HG03135 (cell line): ENCODE results near the gene HGFAC.
"Not testable (repeated sequence)": the region's sequence is repeated elsewhere in the genome, so short reads cannot be mapped to it uniquely, and the experiment has no call there.

ENCODE experiments used
- ATAC-seq: cut with Tn5 transposase; IDR thresholded peaks from one replicate; pipeline ENCODE4 v1.9.1; 2021; ENCODE audit warnings: mild to moderate bottlenecking, moderate library complexity; ENCODE audit not compliant: unreplicated experiment

The HGFAC gene

GRCh38 chr4:3440011-3440410 lies 1.8 kb upstream of the HGFAC start:
- no peak for ATAC-seq

DNA sequence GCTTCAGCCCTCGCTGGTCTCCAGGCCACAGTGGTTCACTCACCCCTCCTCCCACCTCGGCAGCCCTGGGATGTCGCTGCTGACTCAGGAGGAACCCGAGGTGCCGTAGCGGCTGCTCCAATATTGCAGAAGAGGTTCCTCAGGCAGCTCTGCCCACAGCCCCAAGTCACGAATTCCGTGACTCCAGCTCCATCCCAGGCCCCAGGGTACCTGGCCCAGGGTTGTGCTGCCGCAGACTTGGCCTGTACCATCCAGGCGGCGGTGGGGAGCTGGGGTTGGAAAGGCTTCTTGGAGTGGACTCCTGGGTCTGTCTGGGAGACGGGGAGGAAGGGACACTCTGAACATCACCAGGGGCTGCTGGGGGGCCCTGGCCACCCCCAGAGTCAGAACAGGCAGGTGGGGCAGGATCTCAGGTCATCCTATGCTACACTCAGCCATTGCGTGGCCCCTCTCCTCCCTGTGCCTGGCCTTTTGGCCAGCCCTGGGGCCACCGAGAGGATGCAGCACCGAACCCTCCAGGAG lies 728 bp upstream of the HGFAC start:
- ATAC-seq: no peak

DNA sequence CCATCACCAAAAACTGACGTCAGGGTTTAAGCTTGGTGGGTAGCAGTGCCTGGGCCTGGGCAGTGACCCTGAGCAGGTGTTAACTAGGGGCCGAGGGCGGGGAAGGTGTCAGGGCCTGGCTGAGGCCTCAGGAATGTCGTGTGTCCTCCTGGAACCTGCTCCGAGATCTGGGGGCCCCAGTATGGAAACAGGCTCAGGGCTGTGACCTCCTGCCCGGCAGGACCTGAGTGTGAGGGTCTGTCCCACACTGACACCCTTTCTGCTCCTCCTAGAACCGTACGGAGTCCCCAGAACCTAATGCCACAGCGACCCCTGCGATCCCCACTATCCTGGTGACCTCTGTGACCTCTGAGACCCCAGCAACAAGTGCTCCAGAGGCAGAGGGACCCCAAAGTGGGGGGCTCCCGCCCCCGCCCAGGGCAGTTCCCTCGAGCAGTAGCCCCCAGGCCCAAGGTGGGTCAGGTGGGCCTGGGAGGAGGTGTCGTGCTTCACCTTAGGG lies 741 bp downstream of the HGFAC start:
- no peak for ATAC-seq

GRCh38 chr4:3442959-3443749 lies 1.4 kb downstream of the HGFAC start:
- peak; percentile 50 for ATAC-seq

GRCh38 chr4:3443750-3444309 lies 2.1 kb downstream of the HGFAC start:
- ATAC-seq: no peak

GRCh38 chr4:3444351-3445110 lies 2.8 kb downstream of the HGFAC start:
- ATAC-seq: no peak

DNA sequence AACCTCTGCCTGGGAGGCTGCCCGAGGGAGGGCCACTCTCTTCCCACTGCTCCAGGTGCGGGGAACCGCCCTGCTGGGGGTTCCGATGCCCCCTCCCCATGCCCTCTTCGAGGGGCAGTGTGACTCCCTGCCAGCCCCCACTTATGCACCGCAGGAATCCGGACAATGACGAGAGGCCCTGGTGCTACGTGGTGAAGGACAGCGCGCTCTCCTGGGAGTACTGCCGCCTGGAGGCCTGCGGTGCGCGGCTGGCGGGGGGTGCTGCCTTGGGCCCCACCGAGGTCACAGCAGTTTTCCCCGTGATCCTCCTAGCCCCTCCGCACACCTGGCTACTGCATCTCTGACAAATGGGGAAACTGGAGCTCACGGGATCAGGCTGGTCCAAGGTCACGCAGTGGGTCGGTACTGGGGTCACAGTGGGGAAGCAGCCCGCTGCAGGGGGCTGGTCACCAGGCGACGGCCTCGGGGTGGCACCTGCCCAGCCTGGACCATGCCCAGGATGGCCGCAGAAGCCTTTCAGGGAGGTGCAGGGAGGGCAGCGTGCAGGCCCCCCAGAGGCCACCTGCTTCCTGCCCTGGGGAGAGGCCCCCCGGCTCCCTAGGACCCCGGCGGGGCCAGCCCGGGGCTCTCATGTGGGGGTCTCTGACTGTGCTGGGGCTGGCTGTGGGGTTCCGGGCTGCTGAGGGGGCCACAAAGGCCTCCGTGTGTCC lies 3.5 kb downstream of the HGFAC start:
- ATAC-seq: no peak

DNA sequence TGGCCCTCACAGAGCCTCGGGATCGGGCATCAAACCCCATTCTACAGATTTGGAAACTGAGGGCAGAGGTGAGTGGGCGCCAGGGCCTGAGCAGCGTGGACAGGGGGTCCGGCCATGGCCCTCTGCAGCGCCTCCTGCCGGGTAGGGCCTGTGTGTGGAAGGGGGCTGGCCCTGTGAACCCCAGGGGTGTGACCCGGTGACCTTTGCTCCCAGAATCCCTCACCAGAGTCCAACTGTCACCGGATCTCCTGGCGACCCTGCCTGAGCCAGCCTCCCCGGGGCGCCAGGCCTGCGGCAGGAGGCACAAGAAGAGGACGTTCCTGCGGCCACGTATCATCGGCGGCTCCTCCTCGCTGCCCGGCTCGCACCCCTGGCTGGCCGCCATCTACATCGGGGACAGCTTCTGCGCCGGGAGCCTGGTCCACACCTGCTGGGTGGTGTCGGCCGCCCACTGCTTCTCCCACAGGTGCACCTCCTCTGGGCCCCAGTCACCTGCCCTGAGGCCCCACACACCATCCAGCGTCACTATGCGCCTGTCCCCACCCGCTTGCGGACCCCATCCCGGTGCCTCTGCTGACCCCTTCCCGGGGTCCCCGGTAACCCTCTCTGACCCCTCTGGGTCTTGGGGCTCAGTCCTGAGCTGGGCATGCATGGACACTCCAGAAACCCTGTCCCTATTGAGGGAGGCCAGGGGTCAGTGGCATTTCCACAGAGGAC lies 4.2 kb downstream of the HGFAC start:
- no peak for ATAC-seq

DNA sequence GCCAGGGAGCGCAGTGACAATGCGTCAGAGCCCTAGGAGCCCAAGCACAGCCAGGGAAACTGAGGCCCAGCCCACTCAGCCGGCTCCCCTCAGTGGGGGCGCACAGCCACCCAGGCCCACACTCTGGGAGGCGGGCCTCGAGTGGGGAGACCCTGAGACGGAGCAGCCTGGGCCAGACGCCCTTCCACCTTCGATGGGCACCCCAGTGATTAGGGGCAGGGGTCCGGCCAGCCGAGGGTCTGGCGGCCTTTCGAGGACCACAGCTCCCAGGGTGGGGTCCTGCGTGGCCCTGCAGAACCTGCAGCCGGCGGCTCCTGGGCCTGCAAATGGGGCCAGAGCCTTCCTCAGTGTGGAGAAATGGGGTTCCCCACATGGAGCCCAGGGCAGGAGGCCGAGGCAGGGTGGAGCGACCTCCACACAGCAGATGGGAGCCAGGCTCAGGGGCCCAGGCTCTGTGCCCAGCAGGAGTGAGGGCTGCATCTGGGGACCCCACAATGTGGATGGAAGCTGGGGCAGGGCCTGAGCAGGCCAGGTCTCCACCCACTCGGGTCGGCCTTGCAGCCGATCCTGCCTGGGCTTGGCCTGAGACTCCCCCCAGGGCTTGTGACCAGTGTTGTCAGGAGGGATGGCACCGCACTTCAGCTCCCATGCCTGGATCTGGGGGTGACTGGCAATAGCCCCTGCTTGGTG lies 5.0 kb downstream of the HGFAC start:
- ATAC-seq: no peak

DNA sequence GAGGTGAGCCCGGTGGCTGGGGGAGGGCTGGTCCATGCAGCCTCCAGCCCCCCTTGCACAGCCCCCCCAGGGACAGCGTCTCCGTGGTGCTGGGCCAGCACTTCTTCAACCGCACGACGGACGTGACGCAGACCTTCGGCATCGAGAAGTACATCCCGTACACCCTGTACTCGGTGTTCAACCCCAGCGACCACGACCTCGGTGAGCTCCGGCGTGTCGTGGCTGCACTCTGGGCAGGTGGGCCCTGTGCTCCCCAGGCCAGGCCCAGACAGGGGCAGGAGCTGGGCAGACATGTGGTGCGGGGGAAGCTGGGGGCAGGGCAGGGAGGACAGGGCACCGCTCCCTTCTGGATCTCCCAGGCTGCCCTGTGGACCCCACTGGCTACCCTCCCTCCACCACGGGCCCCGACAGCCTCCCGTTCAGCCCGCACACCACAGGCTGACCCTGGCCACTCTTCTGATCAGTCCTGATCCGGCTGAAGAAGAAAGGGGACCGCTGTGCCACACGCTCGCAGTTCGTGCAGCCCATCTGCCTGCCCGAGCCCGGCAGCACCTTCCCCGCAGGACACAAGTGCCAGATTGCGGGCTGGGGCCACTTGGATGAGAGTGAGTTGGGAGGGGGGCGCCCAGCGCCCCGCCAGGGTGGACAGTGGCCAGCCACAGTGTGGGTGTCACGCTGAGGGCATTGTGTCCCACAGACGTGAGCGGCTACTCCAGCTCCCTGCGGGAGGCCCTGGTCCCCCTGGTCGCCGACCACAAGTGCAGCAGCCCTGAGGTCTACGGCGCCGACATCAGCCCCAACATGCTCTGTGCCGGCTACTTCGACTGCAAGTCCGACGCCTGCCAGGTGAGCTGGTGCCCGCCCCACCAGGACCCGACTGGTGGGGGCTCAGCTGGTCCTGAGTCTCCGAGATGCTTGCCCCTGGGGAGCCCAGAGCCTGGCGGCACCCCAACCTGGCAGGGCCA lies 5.9 kb downstream of the HGFAC start:
- no peak for ATAC-seq

DNA sequence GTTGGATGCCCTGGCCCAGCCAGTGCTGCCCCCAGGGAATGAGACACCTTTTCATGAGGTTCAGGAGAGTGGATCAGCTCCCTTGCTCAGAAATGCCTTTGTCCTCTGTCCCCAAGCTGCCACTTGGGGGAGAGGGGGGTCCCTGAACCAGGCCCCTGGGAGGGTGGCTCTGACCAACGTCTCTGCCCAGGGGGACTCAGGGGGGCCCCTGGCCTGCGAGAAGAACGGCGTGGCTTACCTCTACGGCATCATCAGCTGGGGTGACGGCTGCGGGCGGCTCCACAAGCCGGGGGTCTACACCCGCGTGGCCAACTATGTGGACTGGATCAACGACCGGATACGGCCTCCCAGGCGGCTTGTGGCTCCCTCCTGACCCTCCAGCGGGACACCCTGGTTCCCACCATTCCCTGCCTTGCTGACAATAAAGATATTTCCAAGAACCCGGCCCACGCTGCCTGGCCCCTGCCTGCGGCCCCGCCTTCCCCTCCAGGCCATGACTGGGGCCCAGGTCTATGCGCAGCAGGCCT lies 7.3 kb downstream of the HGFAC start:
- ATAC-seq: no peak

DNA sequence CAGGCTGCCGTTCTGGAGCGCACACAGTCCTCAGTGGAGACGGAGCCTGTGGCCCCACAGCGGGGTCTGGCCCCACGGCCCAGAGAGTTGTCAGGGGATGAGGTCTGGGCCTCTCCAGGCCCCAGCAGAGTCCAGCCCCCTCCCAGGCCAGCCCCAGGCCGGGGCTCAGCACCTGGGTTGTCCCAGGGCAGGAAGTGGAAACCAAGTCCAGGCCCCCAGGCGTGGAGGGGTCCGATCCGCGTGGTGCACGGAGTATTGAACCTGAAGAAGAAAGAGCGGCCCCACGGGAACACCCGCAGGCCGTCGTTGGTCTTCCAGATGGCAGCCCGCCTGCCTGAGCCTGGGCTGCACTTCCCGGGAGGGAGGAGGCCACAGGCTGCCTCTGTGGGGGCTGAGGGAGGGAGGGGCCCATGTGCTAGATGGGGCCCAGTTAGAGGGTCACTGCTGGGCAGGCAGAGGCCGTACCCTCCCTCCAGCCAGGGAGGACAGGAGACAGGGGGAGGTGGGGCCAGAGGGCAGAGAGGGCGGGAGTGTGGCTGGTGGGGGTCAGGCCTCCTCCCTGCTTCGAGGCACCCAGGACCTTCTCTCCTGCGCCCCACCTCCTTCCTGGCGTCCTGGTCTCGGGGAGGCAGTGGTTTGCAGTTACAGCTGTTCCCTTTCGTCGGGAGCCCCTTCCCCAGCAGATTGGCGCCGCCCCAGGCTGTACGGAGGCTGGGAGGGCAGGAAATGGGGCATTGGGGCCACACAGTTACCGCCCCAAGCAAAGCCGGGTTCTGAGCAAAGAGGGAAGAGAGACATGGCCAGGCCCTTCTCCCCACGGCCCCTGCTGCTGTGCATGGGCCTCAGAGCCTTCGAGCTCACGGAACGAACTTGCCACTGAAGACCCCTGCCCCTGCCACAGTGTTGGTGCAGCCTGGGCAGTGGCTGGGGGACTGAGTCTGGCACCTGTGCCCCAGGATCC lies 8.1 kb downstream of the HGFAC start:
- ATAC-seq: no peak

DNA sequence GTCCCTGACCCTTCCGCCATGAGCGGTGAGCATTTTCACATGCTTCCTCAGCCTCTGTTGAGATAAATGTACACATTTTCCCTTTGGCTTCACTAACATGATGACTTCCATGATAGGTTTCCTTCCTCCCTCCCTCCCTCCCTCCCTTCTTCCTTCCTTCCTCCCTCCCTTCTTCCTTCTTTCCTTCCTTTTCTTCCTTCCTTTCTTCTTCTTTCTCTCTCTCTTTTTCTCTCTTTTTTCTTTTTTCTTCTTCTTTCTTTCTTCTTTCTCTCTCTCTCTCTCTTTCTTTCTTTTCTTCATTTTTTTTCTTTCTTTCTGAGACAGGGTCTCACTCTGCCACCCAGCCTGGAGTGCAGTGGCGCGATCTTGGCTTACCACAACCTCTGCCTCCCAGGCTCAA lies 8.9 kb downstream of the HGFAC start:
- ATAC-seq: no peak

DNA sequence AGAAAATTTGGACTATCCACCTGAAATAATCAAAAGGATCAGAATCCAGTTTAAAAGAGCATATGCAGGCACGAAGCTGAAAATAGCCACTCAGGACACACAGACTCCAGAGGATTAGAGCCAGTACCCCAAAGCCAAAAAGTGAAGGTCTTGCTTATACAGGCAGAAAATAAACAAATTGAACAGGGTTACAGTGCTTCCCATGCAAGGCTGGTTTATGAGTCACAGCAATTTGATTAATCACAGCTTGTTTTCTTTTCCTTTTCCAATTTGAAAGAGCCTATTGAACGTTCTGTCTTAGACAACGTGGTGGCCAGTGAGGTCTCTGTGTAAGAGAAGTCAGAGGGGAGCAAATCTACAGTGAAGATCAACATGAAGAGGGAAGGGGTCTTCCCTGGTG lies 10.2 kb downstream of the HGFAC start:
- no peak for ATAC-seq

- ATAC-seq: no peak
Observed at GRCh38 chr4:3452376-3452775, 10.6 kb downstream of the HGFAC start.

- ATAC-seq: not testable (repeated sequence)
Observed at GRCh38 chr4:3455596-3455995, 13.8 kb downstream of the HGFAC start.

GRCh38 chr4:3458371-3458770 lies 16.6 kb downstream of the HGFAC start:
- ATAC-seq: no peak
